Raji (cell line): ENCODE data around the gene DPYSL4.

Experiments used
- POLR2A ChIP-seq: IDR thresholded peaks from 2 replicates; pipeline ENCODE4 v1.6.1; 2011; ENCODE audit warnings: low read depth, low read length, control low read depth; ENCODE audit not compliant: insufficient read depth

Gene DPYSL4

DNA sequence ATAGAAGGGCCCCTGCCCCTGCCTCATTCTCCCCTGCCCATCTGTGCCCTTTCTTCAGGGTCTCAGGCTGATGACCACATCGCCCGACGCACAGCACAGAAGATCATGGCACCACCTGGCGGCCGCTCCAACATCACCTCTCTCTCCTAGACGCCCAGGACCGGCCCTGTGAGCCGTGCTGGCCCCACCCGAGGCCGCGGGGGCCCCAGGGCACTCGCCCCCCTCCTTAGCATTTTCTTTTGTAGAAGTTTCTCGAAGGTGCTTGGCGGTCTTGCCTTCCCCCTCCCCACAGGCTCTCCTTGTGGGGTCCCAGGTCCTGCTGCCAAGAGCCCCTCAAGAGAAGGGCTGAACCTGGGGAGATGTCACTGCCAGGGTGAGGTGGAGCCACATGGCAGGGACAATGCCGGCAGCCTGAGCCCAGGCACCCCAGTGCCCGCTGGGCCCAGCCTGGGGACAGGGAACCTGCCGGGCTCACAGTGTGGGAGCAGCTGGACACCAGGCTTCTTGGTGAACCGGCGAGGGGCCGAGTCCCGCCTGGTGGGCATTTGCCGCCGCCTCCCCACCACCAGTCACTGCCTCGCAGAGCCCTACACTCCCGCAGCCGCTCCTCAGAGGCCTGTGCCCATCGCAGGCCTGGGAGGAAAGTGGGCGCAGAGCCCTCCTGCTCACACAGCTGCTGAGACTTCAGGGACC, 18.2 kb downstream of the DPYSL4 start:
- no peak for TF ChIP-seq POLR2A

DNA sequence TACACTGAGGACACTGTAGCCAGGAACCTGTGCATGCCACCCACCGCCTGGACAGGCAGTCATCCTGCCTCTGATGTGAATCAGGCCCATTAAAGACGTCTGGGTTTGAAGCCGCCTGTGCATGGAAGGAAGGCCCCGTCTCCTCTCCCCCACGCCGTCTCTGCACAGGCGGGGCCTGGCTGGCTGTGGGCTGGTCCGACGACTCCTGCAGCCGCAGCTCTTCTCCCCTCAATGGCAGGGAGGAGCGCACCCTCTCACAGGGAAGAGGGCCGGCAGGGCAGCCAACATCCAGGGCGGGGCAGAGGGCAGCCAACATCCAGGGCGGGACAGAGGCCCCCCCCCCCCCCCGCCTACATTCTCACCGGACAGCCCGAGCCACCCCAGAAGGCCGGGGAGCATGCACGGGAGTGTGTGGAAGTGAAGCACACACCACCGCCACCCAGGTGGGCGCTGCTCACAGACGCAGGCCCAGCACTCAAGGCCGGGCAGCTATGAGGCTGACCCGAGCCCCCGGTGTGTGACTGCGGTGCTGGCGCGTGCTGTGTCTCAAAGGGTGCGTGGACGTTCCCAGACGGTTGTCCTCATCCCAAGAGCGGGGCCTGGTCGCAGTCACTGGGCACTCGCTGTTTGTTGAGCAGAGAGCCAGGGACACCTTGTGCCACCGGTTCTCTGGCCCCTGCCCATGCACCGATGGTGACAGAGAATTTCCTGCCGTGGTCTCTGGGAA, 19.1 kb downstream of the DPYSL4 start:
- TF ChIP-seq POLR2A: no peak

DNA sequence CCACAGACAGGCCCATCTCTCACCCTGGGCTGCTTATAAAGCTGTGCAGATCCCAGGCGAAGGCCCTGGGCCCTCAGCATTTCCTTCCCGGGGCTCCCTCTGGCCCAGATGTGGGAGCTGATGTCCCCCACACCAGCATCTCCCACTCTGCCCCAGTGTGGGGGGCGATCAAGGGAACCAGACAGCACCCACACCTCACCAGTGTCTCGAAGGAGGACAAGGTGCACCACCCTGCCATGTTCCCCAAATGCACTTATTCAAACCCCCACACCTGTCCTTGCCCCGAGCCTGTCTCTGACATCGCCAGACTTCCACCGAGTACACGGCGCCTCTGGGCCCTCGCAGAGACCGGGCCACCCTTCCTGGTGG, 19.6 kb downstream of the DPYSL4 start:
- TF ChIP-seq POLR2A: no peak

DNA sequence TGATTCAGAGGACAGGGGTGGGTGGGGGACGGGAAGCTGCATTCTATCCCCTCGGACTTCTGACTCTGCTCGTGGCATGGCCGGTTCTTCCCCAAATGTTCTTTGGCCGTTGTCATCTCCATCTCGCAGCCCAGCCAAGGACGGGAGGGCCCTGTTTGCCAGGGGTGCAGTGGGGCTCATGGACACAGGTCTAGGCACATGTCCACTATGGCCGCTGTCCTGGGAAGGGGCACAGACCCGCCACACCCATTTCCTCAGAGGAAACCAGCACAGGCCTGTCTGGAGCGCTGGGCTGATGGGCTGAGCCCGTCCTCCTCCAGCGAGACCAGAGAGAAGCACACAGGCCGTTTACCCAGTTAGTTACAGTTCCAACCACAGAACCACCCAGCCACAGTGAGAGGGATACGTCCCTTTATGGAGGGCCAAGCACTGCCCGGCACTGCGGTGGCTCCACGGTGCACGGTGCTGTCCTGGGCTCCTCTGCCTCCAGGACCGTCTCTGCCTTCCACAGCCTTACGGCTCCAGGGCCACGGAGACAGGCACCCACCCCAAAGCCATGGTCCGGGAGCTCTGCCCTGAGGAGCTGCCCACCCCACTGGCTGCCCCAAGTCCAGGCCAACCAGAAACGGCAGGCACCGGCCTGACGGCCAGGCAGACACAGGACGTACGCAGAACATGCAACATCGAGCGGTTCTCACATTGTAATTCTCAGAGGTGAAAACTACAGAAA, 20.2 kb downstream of the DPYSL4 start:
- no peak for TF ChIP-seq POLR2A

DNA sequence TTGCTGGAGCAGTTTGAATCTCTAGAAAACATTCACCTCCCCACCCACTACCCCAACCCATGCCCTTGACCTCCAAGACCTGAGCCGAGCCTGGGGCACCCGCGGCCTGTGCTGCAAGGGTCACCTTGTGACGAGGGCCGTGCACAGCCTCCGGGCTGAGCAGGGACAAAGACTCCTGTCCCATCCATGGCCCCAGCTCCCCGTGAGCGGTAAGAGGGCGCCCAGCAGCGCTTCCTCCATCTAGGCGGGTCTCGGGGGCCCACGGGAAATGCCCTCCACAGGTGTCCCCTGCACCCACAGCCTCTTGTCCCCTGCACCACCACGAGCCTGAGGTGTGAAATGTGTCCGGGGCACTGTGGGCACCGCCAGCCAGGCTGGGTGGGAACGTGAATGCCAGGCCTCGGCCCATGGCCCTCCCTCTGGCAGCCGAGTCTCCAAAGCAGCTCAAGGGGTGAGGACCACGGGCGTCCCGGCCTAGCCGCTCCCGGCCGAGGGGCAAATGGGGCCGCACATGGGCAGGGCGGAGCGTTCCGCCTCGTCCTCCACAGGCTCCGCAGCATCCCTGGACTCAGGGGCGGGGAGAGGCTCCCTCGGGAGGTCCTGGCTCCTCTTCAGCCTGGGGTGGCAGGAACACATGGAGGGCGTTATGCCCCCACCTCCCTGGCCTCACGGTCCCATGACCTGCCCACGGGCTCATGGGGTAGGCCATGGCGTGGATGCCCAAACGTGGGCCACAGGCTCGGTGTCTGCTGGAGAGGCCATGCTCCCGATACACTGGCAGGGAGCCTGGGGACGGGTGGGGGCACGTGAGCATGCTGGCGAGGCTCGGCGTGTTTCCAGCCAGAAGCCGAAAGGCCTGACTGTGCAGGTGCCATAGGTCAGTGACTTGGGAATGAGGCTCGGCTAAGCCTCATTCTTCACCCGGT, 21.1 kb downstream of the DPYSL4 start:
- TF ChIP-seq POLR2A: no peak

DNA sequence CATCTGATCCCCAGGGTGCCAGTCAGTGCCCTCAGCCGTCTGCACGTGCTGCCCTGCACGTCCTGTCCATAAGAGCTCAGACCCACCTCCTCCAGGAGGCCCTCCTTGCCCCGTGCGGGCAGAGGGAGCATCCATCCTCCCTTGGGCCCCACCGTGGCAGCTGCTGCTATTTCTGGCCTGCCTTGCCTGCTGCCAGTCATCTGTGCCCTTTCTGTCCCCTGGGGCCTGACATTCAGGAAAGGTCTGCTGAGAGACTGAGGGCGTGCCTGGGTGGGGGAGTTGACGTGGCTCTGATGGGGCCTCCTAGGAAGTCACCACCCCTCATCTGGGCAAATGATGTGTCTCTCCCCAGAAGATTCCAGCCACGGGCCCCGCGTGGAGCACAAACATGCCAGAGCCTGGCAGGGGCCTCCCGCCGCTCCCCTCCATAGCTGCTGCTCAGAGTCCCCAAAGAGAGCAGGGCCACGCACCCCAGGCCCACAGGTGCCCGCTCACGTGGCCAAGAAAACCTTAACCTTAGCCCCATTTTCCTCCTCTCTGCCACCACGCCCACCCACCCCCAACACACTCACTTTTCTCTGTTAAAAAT, 21.8 kb downstream of the DPYSL4 start:
- no peak for TF ChIP-seq POLR2A

DNA sequence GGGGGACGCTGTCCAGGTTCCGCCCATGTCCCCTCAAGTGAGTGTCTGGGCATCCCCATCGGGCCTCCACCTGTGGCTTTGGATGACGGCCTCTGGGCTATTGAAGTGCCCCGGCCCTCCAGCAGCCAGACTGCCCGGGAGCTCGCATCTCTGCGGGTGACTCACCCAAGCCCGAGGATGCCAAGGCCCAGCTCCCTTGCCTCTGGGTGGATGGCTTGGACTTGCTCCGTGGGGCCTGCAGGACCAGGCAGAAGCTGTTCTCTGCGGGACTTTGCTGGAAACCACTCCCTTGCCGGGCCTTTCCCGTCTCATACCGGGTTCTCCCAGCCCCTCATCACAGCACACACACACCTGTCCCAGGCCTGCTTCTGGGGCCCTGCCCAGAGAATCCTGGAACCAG, 22.4 kb downstream of the DPYSL4 start:
- TF ChIP-seq POLR2A: no peak

DNA sequence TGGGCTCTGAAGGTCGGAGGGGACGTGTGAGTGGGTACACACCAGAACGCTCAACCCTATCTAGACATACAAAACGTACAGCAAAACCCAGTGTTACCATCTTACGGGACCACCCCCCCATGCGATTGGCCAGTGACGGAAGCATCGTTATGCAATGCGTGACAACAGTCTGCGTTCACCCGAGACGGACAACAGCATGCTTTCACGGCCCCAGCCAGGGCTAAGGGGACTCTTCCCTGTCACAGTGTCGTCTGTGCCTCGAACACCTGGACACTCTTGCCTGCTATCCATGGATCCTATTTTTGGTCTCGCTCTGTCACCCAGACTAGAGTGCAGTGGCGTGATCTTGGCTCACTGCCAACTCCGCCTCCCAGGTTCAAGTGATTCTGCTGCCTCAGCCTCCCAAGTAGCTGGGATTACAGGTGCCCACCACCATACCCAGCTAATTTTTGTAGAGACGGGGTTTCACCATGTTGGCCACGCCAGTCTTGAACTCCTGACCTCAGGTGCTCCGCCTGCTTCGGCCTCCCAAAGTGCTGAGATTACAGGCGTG, 23.3 kb downstream of the DPYSL4 start:
- TF ChIP-seq POLR2A: no peak

DNA sequence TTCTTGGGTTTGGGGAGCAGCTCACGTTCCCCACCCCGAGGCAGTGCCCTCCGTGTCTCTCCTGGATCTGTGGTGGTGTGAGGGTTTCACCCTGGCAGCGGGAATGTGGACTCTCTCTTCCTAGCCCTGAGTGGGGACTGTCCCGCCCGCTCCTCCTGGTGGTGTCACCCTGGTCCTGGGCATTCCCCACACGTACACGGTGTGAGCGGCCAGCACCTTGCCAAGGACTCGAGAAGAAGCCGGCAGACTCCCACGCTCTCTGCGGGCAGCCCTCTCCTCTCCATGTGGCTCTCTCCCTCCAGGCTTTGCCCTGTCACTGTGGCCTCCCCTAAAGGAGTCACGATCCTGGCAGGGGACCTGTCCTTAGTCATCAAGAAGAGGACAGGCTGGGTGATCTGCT, 24.0 kb downstream of the DPYSL4 start:
- TF ChIP-seq POLR2A: no peak

DNA sequence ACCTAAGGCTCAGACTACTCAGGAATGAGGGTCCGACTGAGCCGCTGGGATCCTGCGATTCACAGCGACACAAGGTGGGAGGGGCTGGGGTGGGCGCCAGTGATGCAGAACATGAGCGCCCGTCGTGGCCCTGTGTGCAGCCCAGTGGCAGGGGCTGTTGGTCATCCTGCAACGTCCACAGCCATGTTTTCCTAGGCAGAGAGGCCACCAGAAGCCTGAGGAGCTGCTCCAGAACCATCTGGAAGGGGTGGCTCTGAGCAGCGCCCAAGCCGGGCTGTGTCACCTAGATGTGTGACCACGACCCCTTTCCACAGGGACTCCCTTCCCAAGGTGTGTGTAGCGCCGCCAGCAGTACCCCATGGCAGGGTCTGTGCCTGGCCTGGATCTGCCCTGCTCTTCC, 24.5 kb downstream of the DPYSL4 start:
- TF ChIP-seq POLR2A: no peak

DNA sequence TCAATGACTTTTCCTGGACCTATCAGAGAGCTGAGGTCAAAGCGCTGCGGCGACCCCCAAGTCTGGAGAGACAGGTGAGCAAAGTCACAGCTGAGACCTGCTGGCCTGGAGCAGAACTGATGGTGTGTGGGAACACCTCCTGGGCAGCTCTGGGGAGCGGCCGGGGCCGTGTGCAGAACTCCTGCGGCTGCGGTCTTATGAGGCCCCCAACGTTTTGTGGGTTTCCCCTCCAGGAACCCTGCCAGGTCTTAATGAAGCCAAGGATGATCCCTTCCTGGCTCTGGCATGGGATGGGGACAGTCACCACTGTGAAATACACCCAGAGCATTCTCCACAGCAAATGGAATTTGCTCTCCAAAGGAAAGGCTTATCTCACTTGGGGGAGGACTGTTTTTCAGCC, 26.1 kb downstream of the DPYSL4 start:
- no peak for TF ChIP-seq POLR2A

DNA sequence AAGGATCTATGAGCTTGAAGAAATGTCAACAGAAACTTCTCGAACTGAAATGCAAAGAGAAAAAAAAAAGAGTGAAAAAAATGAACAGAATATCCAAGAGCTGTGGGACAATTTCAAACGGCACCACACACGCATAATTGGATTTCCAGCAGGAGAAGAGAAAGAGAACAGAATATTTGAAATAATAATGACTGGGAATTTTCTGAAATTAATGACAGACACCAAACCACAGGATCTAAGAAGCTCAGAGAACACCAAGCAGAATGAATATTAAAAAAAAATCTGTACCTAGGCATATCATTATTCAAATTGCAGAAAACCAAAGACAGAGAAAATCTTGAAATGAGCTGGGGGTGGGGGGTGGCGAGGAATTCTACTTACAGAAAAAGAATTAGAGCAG, 27.2 kb downstream of the DPYSL4 start:
- no peak for TF ChIP-seq POLR2A

DNA sequence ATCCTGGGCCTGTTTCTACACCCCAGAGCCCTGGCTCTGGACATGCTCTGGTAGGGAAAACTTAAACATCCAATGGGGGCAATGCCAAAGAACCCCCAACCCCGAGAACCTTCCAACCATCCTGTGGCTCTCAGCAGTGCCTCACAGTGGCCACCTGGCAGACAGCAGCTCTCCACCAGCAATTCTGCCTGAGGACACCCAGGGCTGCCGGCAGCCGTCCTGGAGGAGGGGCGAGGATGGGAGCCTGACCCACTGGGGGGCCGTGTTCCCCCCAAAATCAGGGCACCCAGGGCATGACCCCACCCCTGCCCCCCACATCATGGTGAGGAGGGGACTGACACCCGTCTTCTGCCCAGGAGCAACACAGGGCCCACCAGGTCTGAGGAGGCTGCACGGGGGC, 32.7 kb downstream of the DPYSL4 start:
- TF ChIP-seq POLR2A: no peak

DNA sequence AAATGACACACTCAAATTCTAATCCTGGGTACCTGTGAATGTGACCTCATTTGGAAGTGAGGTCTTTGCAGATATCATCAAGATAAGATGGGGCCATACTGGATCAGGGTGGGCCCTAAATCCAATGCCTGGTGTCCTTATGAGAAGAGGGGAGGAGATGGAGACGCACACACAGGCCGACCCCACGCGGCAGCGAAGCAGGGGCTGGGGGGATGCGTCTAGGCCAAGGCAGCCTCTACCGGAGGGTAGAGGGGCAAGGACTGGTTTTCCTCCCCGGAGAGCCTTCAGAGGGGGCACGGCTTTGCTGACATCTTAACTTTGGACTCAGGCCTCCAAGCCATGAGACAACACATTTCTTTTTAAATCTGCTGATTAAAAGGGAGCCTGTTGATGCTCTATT, 33.3 kb downstream of the DPYSL4 start:
- TF ChIP-seq POLR2A: no peak
